BE2C (cell line): ENCODE results near the gene MVB12A.

Source experiments
- DNase-seq: peaks from one replicate; pipeline ENCODE4 v3.0.0-alpha.2; 2020
- H3K27me3 ChIP-seq: fragments of 250-450 bp; sonication (Bioruptor Pico); 2 replicates; pipeline ENCODE4 v1.5.1; 2020; ENCODE audit warnings: mild to moderate bottlenecking
- H3K36me3 ChIP-seq: fragments of 250-450 bp; sonication (Bioruptor Pico); 2 replicates; pipeline ENCODE4 v1.5.1; 2020; ENCODE audit warnings: mild to moderate bottlenecking
- H3K4me1 ChIP-seq: fragments of 250-450 bp; sonication (Bioruptor Pico); 2 replicates; pipeline ENCODE4 v1.5.1; 2020
- H3K4me3 ChIP-seq: 2 replicates; pipeline ENCODE4 v1.5.1; 2011; ENCODE audit warnings: low read depth, low read length
- H3K9me3 ChIP-seq: fragments of 250-450 bp; sonication (Bioruptor Pico); 2 replicates; pipeline ENCODE4 v1.5.1; 2020
- CTCF ChIP-seq: IDR thresholded peaks from 2 replicates; pipeline ENCODE4 v1.5.1; 2012; ENCODE audit warnings: mild to moderate bottlenecking, low read depth, low read length

MVB12A gene

DNA sequence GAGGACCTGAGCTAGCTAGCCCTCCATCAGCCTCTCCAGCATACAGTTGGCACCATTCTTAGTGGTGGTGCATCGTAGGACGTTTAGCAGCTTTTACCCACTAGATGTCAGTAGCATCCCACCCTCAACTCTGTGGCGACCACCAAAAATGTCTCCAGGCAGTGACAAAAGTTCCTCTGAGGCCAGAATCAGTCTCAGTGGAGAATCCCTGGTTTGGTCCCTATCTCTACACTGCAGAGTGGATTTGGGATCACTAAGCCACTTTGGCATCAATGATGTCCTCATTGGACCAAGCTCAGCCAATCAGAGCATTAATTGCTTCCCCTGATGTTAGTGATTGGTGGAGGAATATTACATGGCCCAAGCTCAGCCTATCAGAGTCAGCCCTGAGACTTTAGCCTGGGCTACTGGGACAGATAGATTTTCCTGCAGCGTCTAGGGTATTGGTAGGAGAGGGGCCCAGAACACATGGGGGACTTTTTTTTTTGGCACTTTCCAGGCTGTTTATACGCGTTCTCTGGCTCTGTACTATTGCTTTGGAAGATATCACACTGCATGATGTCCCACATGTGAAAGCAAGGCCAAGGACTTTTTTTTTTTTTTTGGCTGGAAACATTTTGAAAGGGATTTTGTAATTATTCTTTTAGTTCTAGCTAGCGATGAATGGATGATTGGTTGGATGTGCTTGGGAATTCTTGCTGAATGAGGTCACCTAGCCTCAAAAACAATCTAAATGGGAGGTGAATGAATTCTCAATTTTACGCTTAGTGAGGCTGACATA lies 21.6 kb downstream of the MVB12A start:
- Histone ChIP-seq H3K9me3 (no peaks in the 10 kb centered on the region), H3K36me3 (no peaks in the 10 kb centered on the region), H3K4me3 (no peak overlapping the region), H3K4me1 (no peaks in the 10 kb centered on the region), H3K27me3 (peaks cover 6% of the 10 kb centered on the region; the same call in 1 of the 2 replicates)
- peak; percentile 32 for DNase-seq
- TF ChIP-seq CTCF = peak; percentile 55

- no peaks in the 10 kb centered on the region; the same call in 1 of the 2 replicates for H3K9me3 ChIP-seq
- H3K4me3 ChIP-seq = no peak overlapping the region
- no peaks in the 10 kb centered on the region for H3K36me3 ChIP-seq
- TF ChIP-seq CTCF = no peak
- no peak for DNase-seq
- H3K4me1 ChIP-seq = no peaks in the 10 kb centered on the region
- peaks cover 14% of the 10 kb centered on the region for H3K27me3 ChIP-seq
These were observed 25.8 kb downstream of the MVB12A start for GRCh38 chr19:17445526-17446165.

DNA sequence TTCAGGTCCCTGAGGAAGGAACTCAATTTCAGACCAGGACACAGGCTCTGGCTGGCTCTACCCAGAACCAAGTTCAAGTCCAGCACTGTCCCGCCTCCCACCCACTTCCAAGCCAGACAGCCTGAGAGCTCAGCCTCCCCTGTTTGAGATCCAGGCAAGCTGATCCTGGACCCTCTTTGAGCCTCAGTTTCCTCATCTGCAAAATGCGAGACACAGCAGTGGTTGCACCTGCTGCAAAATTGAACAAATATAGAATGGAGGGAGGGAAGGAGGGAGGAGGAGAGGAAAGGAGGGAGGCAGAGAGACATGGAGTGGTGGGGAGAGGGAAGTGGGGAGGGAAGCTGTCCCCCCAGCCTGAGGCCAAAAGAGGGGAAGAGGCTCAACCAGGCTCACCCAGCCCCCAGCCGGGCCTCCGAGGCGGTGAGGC lies 27.9 kb downstream of the MVB12A start:
- Histone ChIP-seq H3K36me3 (no peaks in the 10 kb centered on the region), H3K4me3 (no peak overlapping the region), H3K9me3 (no peaks in the 10 kb centered on the region; the same call in 1 of the 2 replicates), H3K4me1 (no peaks in the 10 kb centered on the region), H3K27me3 (peaks cover 14% of the 10 kb centered on the region)
- TF ChIP-seq CTCF = no peak
- no peak for DNase-seq

DNA sequence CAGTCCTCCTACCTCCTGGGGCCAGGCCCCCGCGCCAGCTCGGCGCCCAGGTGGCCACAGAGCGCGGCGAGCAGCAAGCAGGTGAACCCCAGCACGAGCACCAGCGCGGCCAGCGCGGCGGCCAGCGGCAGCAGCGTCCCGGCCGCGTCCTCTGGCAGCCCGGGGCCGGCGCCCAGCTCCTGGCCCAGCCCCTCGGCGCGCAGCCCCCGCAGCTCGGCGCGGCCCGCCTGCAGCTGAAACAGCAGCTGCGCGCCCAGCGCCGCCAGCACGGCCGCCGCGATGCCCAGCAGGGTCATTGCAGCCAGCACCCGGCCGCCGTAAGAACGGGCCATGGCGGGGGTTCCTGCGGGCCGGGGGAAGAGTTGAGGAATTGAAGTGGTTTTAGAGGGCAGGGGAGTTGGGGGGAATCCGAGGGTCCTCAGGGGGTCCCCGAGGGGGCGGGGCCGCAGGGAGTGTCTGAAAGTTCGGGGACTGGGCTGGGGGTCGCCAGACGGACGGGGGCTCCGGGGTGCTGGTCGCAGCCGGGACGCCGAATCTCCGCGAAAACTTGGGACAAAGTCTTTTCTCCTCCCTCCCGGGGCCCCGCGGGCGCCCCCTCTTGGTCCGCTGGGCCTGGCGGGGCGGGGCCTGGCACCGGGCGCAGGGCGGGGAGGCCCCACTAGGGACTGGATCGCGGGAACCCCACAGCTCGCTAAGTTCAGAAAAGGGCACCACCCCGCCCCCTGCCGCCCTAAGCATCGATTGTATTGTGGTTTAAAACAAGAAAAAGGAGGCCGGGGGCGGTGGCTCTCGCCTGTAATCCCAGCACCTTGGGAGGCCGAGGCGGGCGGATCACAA lies 28.5 kb downstream of the MVB12A start, which contains the start of gene TMEM221:
Gene TMEM221 (minus strand): TSS at position 538 of the 837 bp plus-strand sequence. CDS start 206 bp downstream, at position 332.
- DNase-seq = peak; percentile 42
- Histone ChIP-seq H3K4me1 (no peaks in the 10 kb centered on the region), H3K9me3 (no peaks in the 10 kb centered on the region; the same call in 1 of the 2 replicates), H3K36me3 (no peaks in the 10 kb centered on the region), H3K4me3 (no peak within 1 kb of the TSS), H3K27me3 (peaks cover 14% of the 10 kb centered on the region)
- TF ChIP-seq CTCF = peak; percentile 37

GRCh38 chr19:17450264-17451075 lies 30.6 kb downstream of the MVB12A start:
- TF ChIP-seq CTCF = no peak
- Histone ChIP-seq H3K4me1 (no peaks in the 10 kb centered on the region), H3K36me3 (no peaks in the 10 kb centered on the region)

More at GRCh38 chr19:17450264-17451075, 30.6 kb downstream of the MVB12A start:
- H3K27me3 ChIP-seq = peaks cover 29% of the 10 kb centered on the region
- DNase-seq = no peak
- no peaks in the 10 kb centered on the region; the same call in 1 of the 2 replicates for H3K9me3 ChIP-seq
- H3K4me3 ChIP-seq = no peak overlapping the region
